Fibroblast of the aortic adventitia (primary cell): ENCODE measurements around the gene SETBP1. TPM values are rescaled to one million over a fixed set of nuclear protein-coding genes. Genes with fewer than 3 reads are reported as not detected.

Experiments
- DNase-seq: peaks from one replicate; pipeline ENCODE4 v3.0.0-alpha.2; 2010; ENCODE audit warnings: low read depth
- H3K4me3 ChIP-seq: 2 replicates; pipeline ENCODE4 v1.5.1; 2011; ENCODE audit warnings: low read depth, mild to moderate bottlenecking, control low read depth, low read length, moderate library complexity
- total RNA-seq: library from RNA; depleted of rRNA; stranded (reverse); fragments of >200 nt; gene quantifications from 2 replicates; pipeline ENCODE4 v1.2.3, GENCODE V29; 2012; ENCODE audit warnings: low replicate concordance
- TF ChIP-seq, protein P1 (sequence below): IDR thresholded peaks from 2 replicates; pipeline ENCODE4 v1.5.1; 2011; ENCODE audit warnings: mild to moderate bottlenecking, low read length, control low read depth, inconsistent platforms; ENCODE audit not compliant: insufficient read depth

SETBP1 gene
- total RNA-seq, 1 donor = 10.5 TPM

DNA sequence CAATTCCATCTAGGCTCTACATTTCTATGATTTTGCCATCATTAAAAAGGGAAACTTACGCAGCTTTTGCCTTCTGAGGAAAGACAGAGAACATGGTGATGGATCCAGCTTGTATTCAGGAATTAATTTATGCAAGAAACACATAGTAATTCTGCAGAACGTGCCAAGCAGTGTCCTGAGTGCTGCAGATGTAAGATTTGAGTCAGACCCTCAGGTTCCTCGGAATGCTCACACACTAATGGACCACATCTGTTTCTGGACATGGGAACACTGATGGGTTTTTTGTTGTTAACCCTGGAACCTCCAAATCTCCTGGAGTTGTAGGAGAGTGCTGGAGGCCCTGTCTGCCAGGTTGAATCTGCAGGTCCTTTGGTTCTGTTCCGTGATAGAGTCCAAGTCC, 132.9 kb downstream of the SETBP1 start:
- H3K4me3 ChIP-seq = no peak overlapping the region
- TF ChIP-seq, protein P1, sequence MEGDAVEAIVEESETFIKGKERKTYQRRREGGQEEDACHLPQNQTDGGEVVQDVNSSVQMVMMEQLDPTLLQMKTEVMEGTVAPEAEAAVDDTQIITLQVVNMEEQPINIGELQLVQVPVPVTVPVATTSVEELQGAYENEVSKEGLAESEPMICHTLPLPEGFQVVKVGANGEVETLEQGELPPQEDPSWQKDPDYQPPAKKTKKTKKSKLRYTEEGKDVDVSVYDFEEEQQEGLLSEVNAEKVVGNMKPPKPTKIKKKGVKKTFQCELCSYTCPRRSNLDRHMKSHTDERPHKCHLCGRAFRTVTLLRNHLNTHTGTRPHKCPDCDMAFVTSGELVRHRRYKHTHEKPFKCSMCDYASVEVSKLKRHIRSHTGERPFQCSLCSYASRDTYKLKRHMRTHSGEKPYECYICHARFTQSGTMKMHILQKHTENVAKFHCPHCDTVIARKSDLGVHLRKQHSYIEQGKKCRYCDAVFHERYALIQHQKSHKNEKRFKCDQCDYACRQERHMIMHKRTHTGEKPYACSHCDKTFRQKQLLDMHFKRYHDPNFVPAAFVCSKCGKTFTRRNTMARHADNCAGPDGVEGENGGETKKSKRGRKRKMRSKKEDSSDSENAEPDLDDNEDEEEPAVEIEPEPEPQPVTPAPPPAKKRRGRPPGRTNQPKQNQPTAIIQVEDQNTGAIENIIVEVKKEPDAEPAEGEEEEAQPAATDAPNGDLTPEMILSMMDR = no peak
- no peak for DNase-seq

DNA sequence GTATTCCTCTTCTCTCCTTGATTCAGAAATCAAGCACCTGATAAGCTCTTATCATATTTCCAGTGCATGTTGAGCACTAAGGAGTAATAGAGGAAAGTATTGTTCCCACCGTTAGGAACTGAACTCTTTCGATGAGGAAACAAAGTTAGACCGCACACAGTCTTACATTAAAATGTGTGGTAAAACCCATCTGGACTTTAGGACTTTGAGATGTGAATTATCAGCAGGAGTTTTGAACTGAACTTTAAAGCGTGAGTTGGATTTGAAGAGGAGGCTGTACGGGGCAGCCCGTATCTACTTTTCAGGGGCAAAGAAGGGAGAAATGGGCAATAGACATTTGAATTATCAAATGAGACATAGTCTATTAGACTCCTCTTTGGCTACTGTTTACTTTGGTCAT, 134.4 kb downstream of the SETBP1 start:
- TF ChIP-seq, protein P1 = no peak
- no peak overlapping the region for H3K4me3 ChIP-seq
- no peak for DNase-seq

DNA sequence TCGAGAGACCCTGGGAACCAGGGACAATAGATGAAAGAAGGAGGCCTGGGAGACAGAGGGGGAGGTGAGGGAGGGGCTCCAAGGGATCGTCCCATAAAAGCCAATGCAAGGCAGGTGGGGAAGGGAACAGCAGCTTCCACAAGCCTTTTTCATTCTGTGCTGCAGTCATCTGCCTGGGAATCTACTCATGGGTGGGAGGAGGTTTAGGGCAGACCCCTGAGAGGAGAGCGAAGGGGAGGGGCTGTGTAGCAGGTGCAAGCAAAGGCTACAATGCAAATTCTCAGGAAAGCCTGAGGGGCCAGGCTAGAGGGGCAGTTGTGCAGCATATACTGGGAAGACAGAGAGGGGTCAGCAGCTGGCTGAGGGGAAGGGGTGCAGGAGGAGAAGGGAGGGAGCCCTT, 135.4 kb downstream of the SETBP1 start:
- no peak for DNase-seq
- TF ChIP-seq, protein P1 = no peak
- no peak overlapping the region for H3K4me3 ChIP-seq

DNA sequence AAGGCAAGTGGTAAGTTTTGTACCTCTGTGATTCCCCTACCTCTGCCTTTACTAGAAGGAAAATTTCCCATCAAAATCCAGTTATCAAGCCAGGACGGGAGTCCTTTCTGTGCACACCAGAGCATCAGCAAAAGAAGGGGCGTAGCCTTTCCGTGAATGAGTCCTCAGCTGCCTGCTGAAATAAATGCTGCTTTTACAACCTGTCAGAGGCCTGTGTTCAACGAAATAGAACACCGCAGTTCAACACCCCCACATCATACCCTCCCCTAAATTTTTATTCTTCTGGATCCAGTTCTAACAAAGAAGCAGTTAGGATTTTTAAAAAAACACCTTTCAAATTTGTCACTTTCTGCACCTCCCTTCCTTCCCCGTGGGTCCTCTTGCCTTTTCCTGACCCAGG, 135.8 kb downstream of the SETBP1 start:
- no peak for DNase-seq
- H3K4me3 ChIP-seq = no peak overlapping the region
- TF ChIP-seq, protein P1 = no peak

DNA sequence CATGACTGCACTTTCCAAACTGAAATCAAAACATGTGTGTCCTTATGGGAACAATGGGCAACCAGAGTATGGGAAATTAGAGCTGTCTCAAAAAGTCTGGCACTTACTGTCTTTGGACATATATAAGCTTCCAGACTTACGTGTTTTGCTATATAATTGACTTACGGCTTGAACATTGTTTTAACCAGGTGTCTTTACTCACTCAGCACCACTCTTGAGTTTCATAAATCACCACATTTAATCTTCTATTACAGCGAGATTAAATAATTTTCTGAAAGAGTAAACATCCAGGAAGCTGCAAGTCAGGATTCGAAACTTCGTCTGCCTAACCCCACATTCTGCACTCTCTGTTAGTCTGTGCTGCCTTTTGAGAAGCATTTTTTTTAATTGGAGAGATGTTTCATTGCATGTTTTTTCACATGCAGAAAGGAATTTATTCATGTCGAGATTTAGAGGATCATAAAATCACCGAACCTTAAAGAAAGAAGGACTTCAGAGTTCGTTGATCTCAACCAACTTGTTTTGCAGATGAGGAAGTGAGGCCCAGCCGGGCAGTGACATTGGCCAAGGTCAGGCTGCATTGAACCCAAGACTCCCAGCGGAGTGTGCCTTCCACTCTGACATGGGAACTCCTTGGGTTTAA, 137.3 kb downstream of the SETBP1 start:
- TF ChIP-seq, protein P1 = no peak
- no peak overlapping the region for H3K4me3 ChIP-seq
- no peak for DNase-seq

DNA sequence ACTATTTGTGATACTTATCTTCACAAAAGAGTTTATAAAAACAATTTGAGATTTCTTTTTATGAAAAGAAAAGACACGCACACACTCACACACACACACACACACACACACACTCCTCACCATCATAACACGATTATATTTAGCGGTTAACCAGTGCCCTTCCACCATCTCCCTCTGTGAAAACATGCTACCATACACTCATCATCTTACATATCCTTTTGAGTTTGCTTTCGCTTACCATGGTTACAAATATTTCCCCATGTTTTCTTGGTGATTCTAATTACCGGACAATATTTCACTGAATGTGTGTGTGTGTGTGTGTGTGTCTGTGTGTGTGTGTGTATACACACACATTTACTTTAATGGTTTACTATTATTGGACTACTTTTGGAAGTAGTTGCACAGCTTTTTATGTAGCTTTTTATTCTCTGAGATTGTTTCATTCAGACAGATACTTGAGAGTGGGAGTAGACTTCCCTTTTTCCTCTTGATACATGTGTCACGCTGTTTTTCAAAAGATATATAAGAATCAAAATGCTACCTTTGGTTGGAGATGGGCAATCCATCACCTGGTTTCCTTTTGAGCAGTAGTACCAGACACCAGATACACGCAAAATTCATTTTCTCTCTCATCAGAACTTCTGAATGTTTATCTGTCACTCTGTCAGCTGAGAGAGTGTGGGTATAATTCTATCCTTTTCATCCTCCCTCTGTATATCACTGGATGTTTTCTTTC, 138.1 kb downstream of the SETBP1 start:
- H3K4me3 ChIP-seq = no peak overlapping the region
- no peak for DNase-seq
- TF ChIP-seq, protein P1 = no peak
